Endodermal cell (in vitro differentiated cells): Measurements from ENCODE around the gene PRKAG3. TPM values are rescaled to one million over a fixed set of nuclear protein-coding genes. Genes with fewer than 3 reads are reported as not detected.
A peak's percentile ranks its signal among the peaks of the same experiment; 100 is the strongest.

ENCODE experiments used
- DNase-seq: peaks from one replicate; pipeline ENCODE4 v3.0.0-alpha.2; 2017
- H3K27ac ChIP-seq: 2 replicates; pipeline ENCODE4 v1.5.1; 2013; ENCODE audit warnings: mild to moderate bottlenecking, low read depth, low read length, moderate library complexity
- H3K27me3 ChIP-seq: 2 replicates; pipeline ENCODE4 v1.6.1; 2013; ENCODE audit warnings: mild to moderate bottlenecking, low read length, moderate library complexity; ENCODE audit not compliant: insufficient read depth, control insufficient read depth, poor library complexity, severe bottlenecking
- H3K36me3 ChIP-seq: 2 replicates; pipeline ENCODE4 v1.7.0; 2013; ENCODE audit warnings: mild to moderate bottlenecking, low read length, moderate library complexity; ENCODE audit not compliant: control insufficient read depth, insufficient read depth
- H3K4me1 ChIP-seq: one replicate; pipeline ENCODE4 v1.7.0; 2013; ENCODE audit warnings: low read length; ENCODE audit not compliant: control insufficient read depth, insufficient read depth
- H3K4me3 ChIP-seq: 2 replicates; pipeline ENCODE4 v1.5.1; 2013; ENCODE audit warnings: mild to moderate bottlenecking, low read length, moderate library complexity
- H3K9ac ChIP-seq: 2 replicates; pipeline ENCODE4 v1.6.1; 2013; ENCODE audit warnings: mild to moderate bottlenecking, low read length, moderate library complexity; ENCODE audit not compliant: poor library complexity, severe bottlenecking; ENCODE audit errors: extremely low read depth
- H3K9me3 ChIP-seq: 2 replicates; pipeline ENCODE4 v1.6.1; 2013; ENCODE audit warnings: mild to moderate bottlenecking, low read length, moderate library complexity; ENCODE audit not compliant: control insufficient read depth
- H3K27ac Mint-ChIP-seq: 2 replicates; pipeline ENCODE4 v1.8.0; 2020; ENCODE audit warnings: mixed read lengths
- H3K27me3 Mint-ChIP-seq: 2 replicates; pipeline ENCODE4 v1.8.0; 2021; ENCODE audit warnings: mild to moderate bottlenecking, mixed read lengths; ENCODE audit not compliant: insufficient read depth
- H3K36me3 Mint-ChIP-seq: 2 replicates; pipeline ENCODE4 v1.8.0; 2020; ENCODE audit warnings: low read depth, mixed read lengths
- H3K4me1 Mint-ChIP-seq: 2 replicates; pipeline ENCODE4 v1.8.0; 2020; ENCODE audit warnings: mixed read lengths
- H3K4me3 Mint-ChIP-seq: 2 replicates; pipeline ENCODE4 v1.8.0; 2020; ENCODE audit warnings: mild to moderate bottlenecking, moderate library complexity, mixed read lengths
- H3K9me3 Mint-ChIP-seq: 2 replicates; pipeline ENCODE4 v1.8.0; 2020; ENCODE audit warnings: mild to moderate bottlenecking, mixed read lengths
- WGBS, 2 experiments: methylation state at CpG; one replicate each; pipeline versions ENCODE4 v1.1.5 to v1.1.7; 2013; ENCODE audit warnings: missing lambda C conversion rate in 2 of 2, mixed read lengths in 1 of 2; ENCODE audit not compliant: insufficient coverage in 1 of 2, insufficient read length in 1 of 2; 5-methylcytosine and 5-hydroxymethylcytosine counted together
- total RNA-seq, 2 donors: library from RNA; stranded (reverse); fragmentation: NEBNext Ultra II Directional in 1 of 2; extraction: Animal tissue kit (Norgen Biotek cat#: 25700) in 1 of 2; gene quantifications; 2 replicates in 1 of 2; 3 replicates in 1 of 2; pipeline ENCODE4 v1.2.1, GENCODE V29; 2021
- TF ChIP-seq, protein P1 (sequence below): fragments of 200-600 bp; sonication (generic); conservative IDR thresholded peaks from 2 replicates; pipeline ENCODE4 v1.5.0; 2021; ENCODE audit warnings: antibody characterized with exemption, mild to moderate bottlenecking

The PRKAG3 gene
- total RNA-seq, 2 donors from 2014 or later, result not detected

GRCh38 chr2:218863021-218863520, 31.5 kb upstream of the PRKAG3 start:
- DNase-seq, result peak; percentile 26
- no peaks in the 10 kb centered on the region for H3K36me3 ChIP-seq
- Mint-ChIP-seq H3K27ac (no peak overlapping the region), H3K4me1 (peaks cover 13% of the 10 kb centered on the region), H3K27me3 (peaks cover 93% of the 10 kb centered on the region), H3K36me3 (no peaks in the 10 kb centered on the region), H3K9me3 (no peaks in the 10 kb centered on the region), H3K4me3 (no peak overlapping the region)
- H3K9me3 ChIP-seq, result no peaks in the 10 kb centered on the region
- TF ChIP-seq, protein P1, sequence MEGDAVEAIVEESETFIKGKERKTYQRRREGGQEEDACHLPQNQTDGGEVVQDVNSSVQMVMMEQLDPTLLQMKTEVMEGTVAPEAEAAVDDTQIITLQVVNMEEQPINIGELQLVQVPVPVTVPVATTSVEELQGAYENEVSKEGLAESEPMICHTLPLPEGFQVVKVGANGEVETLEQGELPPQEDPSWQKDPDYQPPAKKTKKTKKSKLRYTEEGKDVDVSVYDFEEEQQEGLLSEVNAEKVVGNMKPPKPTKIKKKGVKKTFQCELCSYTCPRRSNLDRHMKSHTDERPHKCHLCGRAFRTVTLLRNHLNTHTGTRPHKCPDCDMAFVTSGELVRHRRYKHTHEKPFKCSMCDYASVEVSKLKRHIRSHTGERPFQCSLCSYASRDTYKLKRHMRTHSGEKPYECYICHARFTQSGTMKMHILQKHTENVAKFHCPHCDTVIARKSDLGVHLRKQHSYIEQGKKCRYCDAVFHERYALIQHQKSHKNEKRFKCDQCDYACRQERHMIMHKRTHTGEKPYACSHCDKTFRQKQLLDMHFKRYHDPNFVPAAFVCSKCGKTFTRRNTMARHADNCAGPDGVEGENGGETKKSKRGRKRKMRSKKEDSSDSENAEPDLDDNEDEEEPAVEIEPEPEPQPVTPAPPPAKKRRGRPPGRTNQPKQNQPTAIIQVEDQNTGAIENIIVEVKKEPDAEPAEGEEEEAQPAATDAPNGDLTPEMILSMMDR, result no peak
- H3K9ac ChIP-seq, result no peak overlapping the region
- WGBS, 2 experiments, result 87 to 92% methylated on average over 2 to 3 of the region's 3 CpGs
- peaks cover 8% of the 10 kb centered on the region for H3K4me1 ChIP-seq
- peaks cover 94% of the 10 kb centered on the region for H3K27me3 ChIP-seq
- H3K4me3 ChIP-seq, result no peak overlapping the region
- H3K27ac ChIP-seq, result no peak overlapping the region

DNA sequence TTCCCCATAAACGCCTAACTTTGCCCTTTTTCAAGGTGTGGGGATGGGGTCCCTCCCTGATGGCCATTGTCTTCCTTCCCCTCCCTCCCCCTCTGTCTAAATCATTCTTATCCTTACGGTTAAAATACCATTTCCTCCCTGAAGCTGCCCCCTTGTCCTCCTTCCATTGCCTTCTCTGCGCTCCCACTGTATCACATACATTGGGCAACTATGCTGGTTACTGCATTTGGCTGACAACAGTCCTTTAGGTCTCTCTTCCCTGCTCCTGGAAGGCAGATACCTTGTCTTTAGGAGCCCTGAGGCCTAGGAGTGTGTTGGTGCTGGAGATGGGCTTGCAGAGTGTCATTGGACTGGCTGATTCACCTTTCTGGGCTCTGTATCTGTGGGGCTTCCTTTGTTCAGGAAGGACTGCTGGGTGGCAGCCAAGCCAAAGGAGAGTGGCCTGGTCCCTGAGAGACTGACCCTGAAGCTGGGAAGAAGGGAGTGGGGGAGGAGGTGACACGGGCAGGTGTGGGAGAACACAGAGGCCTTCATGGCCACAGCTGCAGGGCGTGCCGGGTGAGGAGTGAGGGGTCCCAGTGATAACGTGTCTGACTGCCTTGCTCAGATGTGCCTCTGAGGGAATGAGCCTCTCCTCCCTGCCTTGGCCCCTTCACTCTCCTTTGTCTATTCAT, 30.2 kb upstream of the PRKAG3 start:
- no peaks in the 10 kb centered on the region for H3K9me3 Mint-ChIP-seq
- WGBS, 2 experiments, result 69 to 82% methylated on average over 5 to 7 of the region's 7 CpGs
- peak; percentile 29 for DNase-seq
- Histone ChIP-seq H3K27me3 (peaks cover 94% of the 10 kb centered on the region), H3K9me3 (no peaks in the 10 kb centered on the region), H3K27ac (no peak overlapping the region), H3K4me3 (no peak overlapping the region), H3K4me1 (peaks cover 8% of the 10 kb centered on the region), H3K36me3 (no peaks in the 10 kb centered on the region), H3K9ac (no peak overlapping the region)
- H3K4me1 Mint-ChIP-seq, result peaks cover 13% of the 10 kb centered on the region
- H3K27ac Mint-ChIP-seq, result no peak overlapping the region
- no peaks in the 10 kb centered on the region for H3K36me3 Mint-ChIP-seq
- H3K4me3 Mint-ChIP-seq, result no peak overlapping the region
- TF ChIP-seq, protein P1, result no peak
- peaks cover 93% of the 10 kb centered on the region for H3K27me3 Mint-ChIP-seq

DNA sequence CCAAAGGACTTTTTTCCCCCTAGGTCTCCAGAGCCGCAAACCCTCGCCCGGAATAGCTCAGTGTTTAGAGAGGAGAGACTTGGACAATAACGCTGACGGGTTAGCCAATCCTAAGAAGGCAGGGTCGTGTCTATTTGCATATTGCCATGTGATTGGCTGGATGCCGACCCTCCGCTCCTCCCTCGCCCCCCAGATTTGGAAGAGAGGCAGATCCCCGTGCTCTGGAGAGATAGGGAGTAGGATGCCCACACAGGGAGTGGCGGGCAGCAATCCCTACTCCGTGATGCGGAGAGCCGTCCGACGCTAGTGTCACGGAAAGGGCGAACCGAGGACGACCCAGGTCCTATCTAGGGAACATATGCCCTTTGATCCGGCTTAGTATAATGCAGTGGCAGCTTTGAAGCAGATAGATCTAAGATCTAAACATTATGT, 29.4 kb upstream of the PRKAG3 start:
- Mint-ChIP-seq H3K27ac (no peak overlapping the region), H3K36me3 (no peaks in the 10 kb centered on the region)
- H3K27me3 ChIP-seq, result peaks cover 94% of the 10 kb centered on the region

More for the DNA sequence above, 29.4 kb upstream of the PRKAG3 start:
- DNase-seq, result peak; percentile 96
- H3K36me3 ChIP-seq, result no peaks in the 10 kb centered on the region
- Mint-ChIP-seq H3K9me3 (no peaks in the 10 kb centered on the region), H3K4me3 (no peak overlapping the region), H3K4me1 (peaks cover 13% of the 10 kb centered on the region), H3K27me3 (peaks cover 93% of the 10 kb centered on the region)
- no peak overlapping the region for H3K27ac ChIP-seq
- H3K9ac ChIP-seq, result no peak overlapping the region
- H3K4me3 ChIP-seq, result peak overlapping the region; percentile 35
- TF ChIP-seq, protein P1, result no peak
- H3K9me3 ChIP-seq, result no peaks in the 10 kb centered on the region
- H3K4me1 ChIP-seq, result peaks cover 8% of the 10 kb centered on the region
- 0 to 2% methylated on average over 19 to 21 of the region's 21 CpGs for WGBS, 2 experiments
